ENCODE results near the gene SFMBT1. TPM values are rescaled to one million over a fixed set of nuclear protein-coding genes. Genes with fewer than 3 reads are reported as not detected.

The SFMBT1 gene
- total and polyA plus RNA-seq, 2 of the 4 experiments (the other 2 are of a cell fraction) = 1.0 to 1.8 TPM

- Histone ChIP-seq H4K5ac (ENCODE audit: low read depth, low read length) (no peak overlapping the region; the same call in 1 of the 2 replicates), H4K20me1 (ENCODE audit: insufficient read depth, low read length) (no peaks in the 10 kb centered on the region), H2BK120ac (ENCODE audit: low read depth, low read length) (no peak overlapping the region), H2BK15ac (ENCODE audit: low read depth, low read length) (no peak overlapping the region), H2AFZ (replicated peaks; ENCODE audit: low read length, poor library complexity) (peak overlapping the region; percentile 96), H2BK20ac (ENCODE audit: low read depth, low read length) (no peak overlapping the region), H3K23ac (ENCODE audit: low read depth, low read length) (peak overlapping the region; percentile 37; the same call in 1 of the 2 replicates), H3K9ac (ENCODE audit: low read depth, low read length) (no peak overlapping the region), H4K8ac (ENCODE audit: low read depth in 2 of 2, low read length in 2 of 2) (peak overlapping the region; percentile 60 to 80), H2BK5ac (ENCODE audit: low read depth, low read length, poor library complexity, severe bottlenecking) (no peak overlapping the region), H3K4me1 (ENCODE audit: control insufficient read depth, insufficient read depth, low read length) (peaks cover 3% of the 10 kb centered on the region; the same call in 1 of the 2 replicates), H3K27me3 (ENCODE audit: control insufficient read depth, insufficient read depth, low read length) (peaks cover 2% of the 10 kb centered on the region; the same call in 1 of the 2 replicates), H4K91ac (ENCODE audit: insufficient read depth, low read depth, low read length) (0 out of 2 replicates have a peak overlapping the region, but pooled peaks have one; percentile 31), H2AK5ac (ENCODE audit: low read depth, low read length) (0 out of 2 replicates have a peak overlapping the region, but pooled peaks have one; percentile 61), H3K4ac (ENCODE audit: low read depth, low read length) (peak overlapping the region; percentile 72; the same call in 1 of the 2 replicates), H3K18ac (ENCODE audit: low read depth, low read length) (no peak overlapping the region), H2AK9ac (replicated peaks; ENCODE audit: low read depth, low read length, poor library complexity) (peak overlapping the region; percentile 85), H3K27ac (ENCODE audit: insufficient read depth, low read length) (no peak overlapping the region), H3K4me2 (ENCODE audit: low read depth, low read length) (peak overlapping the region; percentile 63), H3K79me1 (ENCODE audit: low read depth in 1 of 2, low read length in 2 of 2) (no peaks in the 10 kb centered on the region), H3K56ac (ENCODE audit: extremely low read depth, insufficient read depth, low read length) (no peak overlapping the region), H3K9me1 (ENCODE audit: insufficient read depth, low read length) (no peaks in the 10 kb centered on the region), H3K4me3 (ENCODE audit: insufficient read depth, low read depth, low read length) (no peak overlapping the region), H3K14ac (replicated peaks; ENCODE audit: low read depth, low read length) (0 out of 2 replicates have a peak overlapping the region, but pooled peaks have one; percentile 61), H3K36me3 (ENCODE audit: control insufficient read depth, insufficient read depth, low read length) (no peaks in the 10 kb centered on the region), H3K9me3 (ENCODE audit: control insufficient read depth, insufficient read depth, low read length) (no peaks in the 10 kb centered on the region)
- ChIA-PET CTCF (no interaction called here), POLR2A (ENCODE audit: unreplicated experiment) (no interaction called here)
- intact Hi-C loops (cut with micrococcal nuclease) = loop anchor here (1.0 kb wide), 2 partner anchors 222 to 331 kb away; no protein-coding TSS in a partner anchor
- peak; percentile 63 for DNase-seq
- WGBS, 2 experiments (ENCODE audit: extremely low coverage in 2 of 2, insufficient read length in 1 of 2) = 5% methylated on average over 13 of the region's 32 CpGs; no CpG with 5 or more reads in 1 of the 2 experiments
- dilution Hi-C loops (cut with HindIII; ENCODE audit: low sequenced_read_pairs, unreplicated experiment) = no loop called here
- BruUV-seq (replicated peaks) = no TSS peak
- peak; percentile 97 for ATAC-seq (ENCODE audit: low read depth)
- TF ChIP-seq CEBPB (IDR thresholded peaks at IDR 0.05; ENCODE audit: low read depth, low read length) (no peak), SMC3 (IDR thresholded peaks at IDR 0.05; ENCODE audit: low read depth, low read length) (peak; percentile 56; the same call in 1 of the 2 replicates), CTCF (conservative IDR thresholded peaks at IDR 0.05; ENCODE audit: low read depth, low read length) (peak; percentile 81), MXI1 (IDR thresholded peaks at IDR 0.05; ENCODE audit: borderline replicate concordance, low read depth, low read length) (no peak), POLR2A (IDR thresholded peaks at IDR 0.05; ENCODE audit: low read depth, low read length) (no peak), RAD21 (IDR thresholded peaks at IDR 0.05; ENCODE audit: low read length) (peak; percentile 82)
- in situ Hi-C loops (cut with MboI; ENCODE audit: low sequenced_read_pairs) = loop anchor here (10.0 kb wide), 1 partner anchor 328 kb away; no protein-coding TSS in a partner anchor
These were observed 27.0 kb upstream of the SFMBT1 start for GRCh38 chr3:53072653-53073552.

Data from IMR-90 (cell line).